Ovary (tissue), 9 donors: Measurements from ENCODE around the gene LSS. TPM values are rescaled to one million over a fixed set of nuclear protein-coding genes. Genes with fewer than 3 reads are reported as not detected.

Experiments
- DNase-seq, 5 donors: peaks; one replicate each; pipeline ENCODE4 v3.0.0-alpha.2; 2019 to 2020
- H3K27ac ChIP-seq, 2 donors: fragments of 200-600 bp; one replicate each; pipeline versions ENCODE4 v1.5.1 to v1.8.0; 2019 to 2022
- H3K27me3 ChIP-seq: fragments of 200-600 bp; one replicate; pipeline ENCODE4 v1.8.0; 2022
- H3K36me3 ChIP-seq: fragments of 200-600 bp; sonication (generic); one replicate; pipeline ENCODE4 v1.5.1; 2019
- H3K4me1 ChIP-seq: one replicate; pipeline ENCODE4 v1.8.1; 2013; ENCODE audit warnings: mild to moderate bottlenecking, moderate library complexity; ENCODE audit not compliant: insufficient read depth
- H3K4me3 ChIP-seq: fragments of 200-600 bp; sonication (generic); one replicate; pipeline ENCODE4 v1.5.1; 2017
- H3K9me3 ChIP-seq, 2 donors: fragments of 200-600 bp in 1 of 2; sonication (generic) in 1 of 2; one replicate each; pipeline versions ENCODE4 v1.5.1 to v1.8.1; 2013 to 2019; ENCODE audit warnings: mild to moderate bottlenecking in 1 of 2, moderate library complexity in 1 of 2
- EP300 ChIP-seq: sonication (generic); formaldehyde crosslinking; IDR thresholded peaks from one replicate; pipeline ENCODE4 v1.6.1; 2017; ENCODE audit warnings: antibody characterized with exemption
- POLR2A ChIP-seq: fragments of 450-650 bp; IDR thresholded peaks from one replicate; pipeline ENCODE4 v1.6.1; 2017; ENCODE audit warnings: antibody characterized with exemption, mild to moderate bottlenecking, moderate library complexity
- WGBS, 3 donors: extraction: QIAGEN DNeasy Blood & Tissue Kit in 1 of 3; methylation state at CpG; one replicate each; pipeline versions ENCODE4 v1.1.5 to v1.1.7; 2013 to 2017; 5-methylcytosine and 5-hydroxymethylcytosine counted together
- intact Hi-C, 4 donors: fragments of 100-400 bp; cut with DNase I; formaldehyde crosslinking; loops; one replicate each; pipeline versions ENCODE4 v1.11.0 to v1.15.1; 2022 to 2023
- polyA plus RNA-seq, 2 donors: library from polyadenylated mRNA; stranded (reverse); fragments of 200-250 nt in 1 of 2; fragments of 350-450 nt in 1 of 2; fragmentation: Illumina TruSeq in 1 of 2; extraction: RNeasy Lipid Tissue Mini Kit (QIAGEN cat#74804) in 1 of 2; gene quantifications; one replicate each; pipeline ENCODE4 v1.2.3, GENCODE V29; 2013 to 2014
- total RNA-seq, 7 donors: library from RNA; depleted of rRNA in 2 of 7; stranded (reverse); fragments of >200 nt in 2 of 7; fragmentation: NEBNext Ultra II Directional in 3 of 7; extraction: Animal tissue kit (Norgen Biotek cat#: 25700) in 3 of 7; gene quantifications; one replicate each; pipeline versions ENCODE4 v1.1.0 to v1.2.4, GENCODE V29; 2016 to 2023
- TF ChIP-seq, protein P1 (sequence below), 3 donors: fragments of 450-650 bp in 2 of 3; fragments of 200-600 bp in 1 of 3; IDR thresholded peaks; one replicate each; pipeline versions ENCODE4 v1.5.1 to v1.8.0; 2016 to 2022; ENCODE audit warnings: antibody characterized with exemption in 3 of 3, mild to moderate bottlenecking in 1 of 3
- donor health status: DM: no; HTN: no; CAD: no; lungs with moderate emphysema.
- donor health status: DM: no; HTN: no; CAD: no.
- donor health status: Bipolar disorder and iron deficiency.
- donor health status: DM: yes; HTN: yes; CAD: no.
- donor health status: DM: no; HTN: no; CAD: no.
- donor health status: DM: yes; HTN: yes; CAD: no.

Gene LSS
- total and polyA plus RNA-seq, 9 donors: 19.8 to 201 (median 76.0) TPM

DNA sequence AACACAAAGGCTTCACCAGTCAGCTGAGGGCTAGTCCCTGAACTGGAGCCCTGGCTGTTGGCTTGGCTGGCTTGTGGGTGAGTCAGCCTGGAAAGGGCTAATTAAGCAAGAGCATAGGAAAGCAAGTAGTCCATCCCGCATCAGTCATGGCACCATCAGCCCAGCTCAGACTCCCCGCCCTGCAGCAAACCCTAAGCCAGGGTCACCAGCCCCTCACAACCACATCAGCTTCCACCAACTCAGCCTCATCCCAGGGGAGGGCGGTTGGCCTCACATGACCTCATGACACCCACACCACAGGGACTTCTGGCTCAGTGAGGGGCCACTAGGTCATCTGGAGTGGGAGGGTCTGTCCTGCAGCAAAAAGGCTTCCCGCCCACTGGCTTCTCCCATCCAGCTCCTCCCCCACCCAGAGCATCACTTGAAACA is 37.3 kb downstream of the LSS start:
- H3K4me3 ChIP-seq: no peak overlapping the region
- WGBS, 3 donors: 61 to 73% (median 68%) methylated on average over 4 of the region's 4 CpGs
- no peaks in the 10 kb centered on the region for H3K27me3 ChIP-seq
- no peak for TF ChIP-seq EP300
- TF ChIP-seq, protein P1, sequence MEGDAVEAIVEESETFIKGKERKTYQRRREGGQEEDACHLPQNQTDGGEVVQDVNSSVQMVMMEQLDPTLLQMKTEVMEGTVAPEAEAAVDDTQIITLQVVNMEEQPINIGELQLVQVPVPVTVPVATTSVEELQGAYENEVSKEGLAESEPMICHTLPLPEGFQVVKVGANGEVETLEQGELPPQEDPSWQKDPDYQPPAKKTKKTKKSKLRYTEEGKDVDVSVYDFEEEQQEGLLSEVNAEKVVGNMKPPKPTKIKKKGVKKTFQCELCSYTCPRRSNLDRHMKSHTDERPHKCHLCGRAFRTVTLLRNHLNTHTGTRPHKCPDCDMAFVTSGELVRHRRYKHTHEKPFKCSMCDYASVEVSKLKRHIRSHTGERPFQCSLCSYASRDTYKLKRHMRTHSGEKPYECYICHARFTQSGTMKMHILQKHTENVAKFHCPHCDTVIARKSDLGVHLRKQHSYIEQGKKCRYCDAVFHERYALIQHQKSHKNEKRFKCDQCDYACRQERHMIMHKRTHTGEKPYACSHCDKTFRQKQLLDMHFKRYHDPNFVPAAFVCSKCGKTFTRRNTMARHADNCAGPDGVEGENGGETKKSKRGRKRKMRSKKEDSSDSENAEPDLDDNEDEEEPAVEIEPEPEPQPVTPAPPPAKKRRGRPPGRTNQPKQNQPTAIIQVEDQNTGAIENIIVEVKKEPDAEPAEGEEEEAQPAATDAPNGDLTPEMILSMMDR (IDR thresholded peaks at IDR 0.05): no peak
- TF ChIP-seq POLR2A: no peak
- H3K27ac ChIP-seq: no peak overlapping the region
- intact Hi-C loops: no loop called here
- H3K4me1 ChIP-seq: peaks cover 2% of the 10 kb centered on the region
- DNase-seq: peak in 4 of 5 donors; percentile 20 to 51 (median 39)
- H3K9me3 ChIP-seq: no peaks in the 10 kb centered on the region
- no peaks in the 10 kb centered on the region for H3K36me3 ChIP-seq

DNA sequence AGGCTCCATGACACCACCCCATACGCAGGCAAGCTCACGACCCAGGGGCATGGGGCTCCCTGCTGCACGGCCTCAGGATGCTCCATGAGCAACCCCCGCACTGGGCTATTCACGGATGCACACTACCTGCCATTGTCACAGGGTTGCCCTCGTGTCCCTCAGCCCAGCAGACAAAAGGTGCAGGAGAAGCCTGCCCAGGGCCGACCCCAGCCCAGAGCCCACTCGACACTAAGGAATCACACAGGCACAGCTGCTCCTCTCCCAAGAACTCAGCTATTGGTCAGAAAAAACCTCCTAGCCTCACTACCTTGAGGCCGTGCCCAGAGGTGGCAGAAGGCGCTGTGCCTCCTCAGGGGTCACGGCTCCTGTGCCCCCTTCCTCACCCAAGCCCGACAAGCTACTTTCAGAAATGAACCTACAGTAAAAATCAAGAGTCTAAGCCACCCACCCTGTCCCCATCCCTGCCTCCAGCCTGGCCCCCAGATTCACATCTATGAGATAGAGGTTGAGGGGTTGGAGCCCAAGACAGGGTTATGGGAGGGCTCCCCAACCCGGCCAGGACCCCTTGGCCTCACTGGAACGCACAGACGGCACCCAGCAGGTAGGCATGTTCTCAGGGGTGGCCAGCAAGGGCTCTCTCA is 38.0 kb downstream of the LSS start:
- Histone ChIP-seq H3K9me3 (no peaks in the 10 kb centered on the region), H3K4me3 (no peak overlapping the region), H3K4me1 (peaks cover 4% of the 10 kb centered on the region), H3K27me3 (no peaks in the 10 kb centered on the region), H3K36me3 (no peaks in the 10 kb centered on the region), H3K27ac (no peak overlapping the region)
- TF ChIP-seq, protein P1 (IDR thresholded peaks at IDR 0.05): no peak
- TF ChIP-seq EP300: no peak
- TF ChIP-seq POLR2A: no peak
- WGBS, 3 donors: 89 to 92% (median 91%) methylated on average over 15 of the region's 15 CpGs
- intact Hi-C loops: no loop called here
- peak in 1 of 5 donors; percentile 16 for DNase-seq

DNA sequence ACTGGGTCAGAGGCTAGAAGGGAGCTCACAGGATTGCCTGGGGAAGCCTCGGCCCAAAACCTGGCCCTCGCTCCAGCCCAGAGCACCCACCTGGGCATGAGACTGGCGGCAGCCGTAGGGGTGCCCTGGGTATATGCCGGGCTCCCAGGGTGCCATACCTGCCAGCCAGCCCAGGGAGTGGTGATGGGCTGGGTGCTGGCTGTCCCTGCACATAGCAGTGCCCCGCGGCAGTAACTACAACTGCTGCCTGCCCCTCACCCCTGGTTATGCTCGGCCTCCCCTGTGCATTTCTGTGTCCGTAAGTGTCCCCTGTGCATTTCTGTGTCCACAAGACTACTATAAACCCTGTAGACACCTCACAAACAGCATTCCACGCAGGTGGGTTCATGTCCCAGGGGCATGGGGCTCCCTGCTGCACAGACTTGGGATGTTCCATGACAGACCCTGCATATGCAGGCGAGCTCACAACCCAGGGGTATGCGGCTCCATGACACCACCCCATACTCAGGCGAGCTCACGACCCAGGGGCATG is 38.5 kb downstream of the LSS start:
- H3K4me3 ChIP-seq: no peak overlapping the region
- peak in 1 of 5 donors; percentile 18 for DNase-seq
- intact Hi-C loops: no loop called here

DNA sequence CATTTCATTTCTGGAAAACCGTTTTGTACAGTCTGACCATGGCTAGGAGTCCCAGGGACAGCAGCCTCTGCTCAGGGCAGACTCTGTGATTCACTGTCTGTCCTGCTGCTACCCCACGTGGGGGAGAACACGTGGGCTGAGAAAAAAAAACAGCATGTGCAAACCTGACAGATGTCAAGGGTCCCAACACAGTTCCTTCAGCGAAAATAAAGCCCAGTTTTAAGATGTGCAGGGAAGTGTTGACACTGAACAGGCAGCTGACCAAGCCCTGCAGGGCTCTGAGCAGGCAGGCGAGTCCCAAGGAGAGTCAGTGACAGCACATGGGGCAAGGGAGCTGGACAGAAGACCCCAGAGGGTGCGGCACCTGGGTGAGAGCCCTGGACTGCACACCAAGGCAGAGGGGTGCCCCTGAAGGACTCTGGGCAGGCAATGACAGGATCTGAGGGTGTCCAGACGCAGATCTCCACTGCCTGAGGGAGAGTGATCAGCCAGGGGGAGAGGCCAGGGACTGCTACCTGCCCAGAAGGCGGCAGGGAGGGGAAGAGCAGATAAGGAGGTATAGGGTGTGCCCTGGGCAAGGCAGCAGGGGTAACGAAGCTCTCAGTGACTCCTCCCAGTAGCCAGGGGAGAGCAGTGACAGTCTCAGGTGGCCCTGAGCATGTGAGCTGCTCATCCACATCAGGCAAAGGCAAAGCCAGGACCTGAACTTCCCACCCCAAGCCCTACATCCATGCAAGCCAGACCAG is 39.2 kb downstream of the LSS start:
- Histone ChIP-seq H3K9me3 (no peaks in the 10 kb centered on the region), H3K36me3 (no peaks in the 10 kb centered on the region), H3K4me3 (no peak overlapping the region), H3K27ac (peak overlapping the region in 1 of 2 donors; percentile 9), H3K27me3 (no peaks in the 10 kb centered on the region), H3K4me1 (peaks cover 4% of the 10 kb centered on the region)
- TF ChIP-seq EP300 (no peak), POLR2A (no peak)
- TF ChIP-seq, protein P1 (IDR thresholded peaks at IDR 0.05): no peak
- WGBS, 3 donors: 61 to 74% (median 65%) methylated on average over 9 of the region's 9 CpGs
- peak in 1 of 5 donors; percentile 19 for DNase-seq
- intact Hi-C loops: no loop called here

More for the DNA sequence above, 38.5 kb downstream of the LSS start:
- TF ChIP-seq EP300 (no peak), POLR2A (no peak)
- TF ChIP-seq, protein P1 (IDR thresholded peaks at IDR 0.05): no peak
- Histone ChIP-seq H3K27me3 (no peaks in the 10 kb centered on the region), H3K4me1 (peaks cover 4% of the 10 kb centered on the region), H3K36me3 (no peaks in the 10 kb centered on the region), H3K9me3 (no peaks in the 10 kb centered on the region), H3K27ac (peak overlapping the region in 1 of 2 donors; percentile 9)
- WGBS, 3 donors: 92 to 95% (median 94%) methylated on average over 9 to 14 of the region's 14 CpGs
